Medulla oblongata (tissue), 1 donor: Measurements from ENCODE around the gene REEP6.
"Not testable (repeated sequence)": the region's sequence is repeated elsewhere in the genome, so short reads cannot be mapped to it uniquely, and the experiment has no call there.

Experiments
- DNase-seq: peaks from one replicate; pipeline ENCODE4 v3.0.0-alpha.2; 2015; ENCODE audit errors: extremely low spot score

The REEP6 gene

DNA sequence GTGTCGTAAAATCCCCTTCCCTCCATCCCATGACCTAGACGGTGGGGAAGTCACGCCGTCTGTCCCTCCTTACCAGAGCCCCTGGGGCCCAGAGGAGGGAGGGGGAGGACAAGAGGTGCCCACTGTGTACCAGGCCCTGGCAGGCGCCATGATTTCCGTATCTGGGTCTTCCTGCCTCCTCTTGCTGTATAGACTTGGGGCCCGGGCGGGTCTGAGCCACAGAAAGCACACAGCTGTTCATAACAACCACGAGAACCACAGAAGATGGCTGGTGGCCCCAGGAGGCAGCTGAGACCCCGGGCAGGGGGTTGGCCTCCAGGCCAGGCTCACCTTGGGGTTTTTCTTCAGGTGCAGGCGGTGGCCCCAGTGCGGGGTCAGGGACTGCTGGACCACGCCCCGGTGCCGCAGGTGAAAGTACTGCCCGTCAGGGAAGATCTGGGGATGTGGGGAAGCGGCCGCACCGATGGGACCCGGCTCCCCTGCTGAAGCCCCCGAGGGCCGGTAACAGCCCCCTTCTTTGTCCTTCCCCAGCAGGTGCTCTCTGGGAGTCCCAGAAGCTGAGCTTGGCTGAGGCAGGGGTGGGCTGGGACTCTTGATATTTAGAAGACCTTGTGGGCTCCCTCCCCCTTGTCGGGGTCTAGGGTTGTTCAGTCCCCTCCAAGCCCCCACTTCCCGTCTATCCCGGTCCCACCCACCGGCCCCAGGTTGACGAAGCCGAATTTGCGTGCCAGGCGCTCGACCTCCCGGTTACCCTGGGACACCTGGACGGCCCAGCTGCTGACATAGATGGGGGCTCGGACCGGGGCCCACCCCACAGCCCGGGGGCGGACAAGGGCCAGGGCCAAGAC, 1.3 kb upstream of the REEP6 start:
- DNase-seq = no peak

DNA sequence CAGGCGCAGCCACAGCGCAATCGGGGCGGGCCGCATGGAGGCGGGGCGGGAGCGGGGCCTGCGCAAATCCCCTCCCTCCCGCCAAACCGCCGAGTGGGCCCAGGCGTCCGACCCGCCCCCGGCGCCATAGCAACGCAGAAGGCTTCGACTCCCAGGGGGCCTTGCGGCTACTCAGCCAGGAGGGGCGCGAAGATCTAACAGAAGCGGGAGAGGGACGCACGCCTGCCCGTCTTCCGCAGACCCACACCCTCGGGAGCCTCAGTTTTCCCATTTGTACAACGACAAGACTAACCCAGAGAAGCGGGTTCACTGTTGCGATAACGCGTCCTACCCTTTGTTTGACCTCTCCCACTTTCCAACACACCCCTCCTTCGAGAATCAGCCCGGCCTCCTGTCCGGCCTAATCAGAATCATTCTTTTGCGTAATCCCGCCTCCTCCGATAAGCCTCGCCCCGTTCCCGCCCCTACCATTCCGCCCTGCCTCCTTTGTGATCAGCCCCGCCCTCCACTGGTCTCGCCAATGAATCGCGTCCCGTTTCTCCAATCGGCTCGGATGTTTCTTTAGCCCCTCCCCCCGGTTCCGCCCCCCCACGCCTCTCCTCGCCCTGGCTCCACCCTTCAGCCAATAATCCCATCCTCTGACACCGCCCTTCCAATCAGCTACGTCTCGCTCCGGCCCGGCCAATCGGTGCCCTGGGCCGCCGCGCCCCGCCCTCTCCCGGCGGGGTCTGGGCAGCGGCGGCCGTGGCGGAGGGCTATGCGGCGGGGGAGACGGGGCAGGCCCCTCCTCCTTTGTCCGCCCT, 469 bp upstream of the REEP6 start, which contains the start of gene PCSK4:
PCSK4 (minus strand) TSS at position 40 of the 803 bp plus-strand sequence; CDS start at position 36, 4 bp downstream.
- peak; percentile 99 for DNase-seq

DNA sequence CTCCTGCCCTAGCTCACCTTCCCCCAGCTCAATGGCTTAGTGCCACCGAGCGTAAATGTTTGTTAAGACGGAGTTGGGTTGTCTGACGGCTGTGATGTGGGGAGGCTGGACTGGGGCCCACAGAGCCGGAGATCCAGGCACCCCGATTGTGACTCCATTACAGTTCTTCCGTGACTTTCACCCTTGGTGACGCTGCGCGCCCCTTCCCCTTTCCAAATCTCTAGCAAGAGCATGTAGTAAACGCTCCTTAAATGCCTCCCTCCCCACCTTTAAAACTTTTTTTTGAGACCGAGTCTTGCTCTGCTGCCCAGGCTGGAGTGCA, 829 bp downstream of the REEP6 start:
- no peak for DNase-seq

DNA sequence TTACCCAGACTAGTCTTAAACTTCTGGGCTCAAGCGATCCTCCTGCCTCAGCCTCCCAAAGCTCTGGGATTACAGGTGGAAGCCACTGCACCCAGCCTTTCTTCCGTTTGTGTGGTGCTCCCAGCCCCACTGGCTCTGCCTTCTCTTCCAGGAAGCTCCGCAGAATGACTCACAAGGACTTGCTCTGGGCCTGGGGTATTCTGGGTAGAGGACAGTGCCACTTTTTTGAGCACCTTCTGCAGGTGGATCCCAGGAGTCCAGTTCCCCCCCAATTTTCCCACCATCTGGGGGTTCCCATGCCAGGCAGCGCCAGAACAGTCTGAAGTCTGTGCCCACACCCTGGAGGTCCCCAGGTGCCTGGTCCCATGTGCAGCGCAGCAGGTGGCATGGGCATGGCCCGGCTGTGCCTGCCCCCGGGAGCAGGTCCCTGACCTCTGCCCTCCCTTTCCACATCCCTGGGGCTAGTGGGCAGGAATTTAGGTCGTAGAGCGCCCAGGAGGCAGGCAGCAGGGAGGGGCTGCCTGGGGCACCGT, 1.6 kb downstream of the REEP6 start:
- DNase-seq = no peak

DNA sequence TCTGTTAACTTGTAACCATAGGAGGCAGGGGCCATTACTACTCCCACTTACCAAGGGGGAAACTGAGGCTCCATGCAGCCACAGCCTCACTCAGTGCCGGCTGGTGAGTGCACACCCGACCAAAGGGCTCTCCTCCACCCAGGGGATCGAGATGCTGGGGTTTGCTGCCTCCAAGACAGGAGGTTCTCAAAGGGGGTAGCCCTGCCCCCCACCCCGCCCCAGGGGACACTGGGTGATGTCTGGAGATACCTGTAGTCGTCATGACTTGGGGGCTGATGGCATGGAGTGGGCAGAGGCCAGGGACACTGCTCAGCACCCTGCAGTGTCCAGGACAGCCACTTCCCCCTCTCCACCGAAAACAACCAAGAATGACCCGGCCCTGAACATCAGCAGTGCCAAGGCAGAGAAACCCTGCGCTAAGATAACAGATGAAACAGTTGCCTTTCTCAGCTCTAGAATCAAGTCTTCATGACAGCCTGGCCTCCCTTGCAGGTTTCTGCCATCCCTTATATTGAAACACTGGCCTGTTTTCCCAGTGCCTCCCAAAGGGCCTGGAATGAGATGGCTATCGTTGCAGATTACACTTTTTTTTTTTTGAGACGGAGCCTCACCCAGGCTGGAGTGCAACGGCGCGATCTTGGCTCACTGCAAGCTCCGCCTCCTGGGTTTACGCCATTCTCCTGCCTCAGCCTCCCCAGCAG, 3.3 kb downstream of the REEP6 start:
- no peak for DNase-seq

DNA sequence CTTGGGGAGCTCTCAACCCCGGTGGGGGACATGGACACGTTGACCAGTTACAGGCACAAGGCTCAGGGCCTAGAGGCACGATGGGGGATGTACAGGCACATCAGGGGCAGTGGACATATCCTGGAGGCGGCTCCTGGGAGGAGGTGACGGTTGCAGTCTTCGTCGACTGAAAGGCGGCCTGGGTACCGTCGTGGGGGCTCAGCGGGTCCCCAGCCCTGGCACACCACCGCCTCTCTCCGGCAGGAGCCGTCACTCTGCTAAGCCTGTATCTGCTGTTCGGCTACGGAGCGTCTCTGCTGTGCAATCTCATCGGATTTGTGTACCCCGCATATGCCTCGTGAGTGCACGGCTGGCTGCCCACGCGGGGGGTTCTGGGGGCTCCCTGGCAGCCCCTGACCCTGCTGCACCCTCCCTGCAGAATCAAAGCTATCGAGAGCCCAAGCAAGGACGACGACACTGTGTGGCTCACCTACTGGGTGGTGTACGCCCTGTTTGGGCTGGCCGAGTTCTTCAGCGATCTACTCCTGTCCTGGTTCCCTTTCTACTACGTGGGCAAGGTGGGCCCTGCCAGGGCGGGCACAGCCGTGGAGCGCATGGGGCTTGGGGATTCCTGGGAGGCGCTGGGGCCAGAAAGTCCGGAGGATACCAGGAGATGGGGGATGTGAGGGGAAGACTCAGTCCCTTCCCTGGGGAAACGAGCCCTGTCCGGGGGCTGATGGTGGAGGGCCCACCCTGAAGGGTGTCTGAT, 4.2 kb downstream of the REEP6 start:
- DNase-seq = no peak

DNA sequence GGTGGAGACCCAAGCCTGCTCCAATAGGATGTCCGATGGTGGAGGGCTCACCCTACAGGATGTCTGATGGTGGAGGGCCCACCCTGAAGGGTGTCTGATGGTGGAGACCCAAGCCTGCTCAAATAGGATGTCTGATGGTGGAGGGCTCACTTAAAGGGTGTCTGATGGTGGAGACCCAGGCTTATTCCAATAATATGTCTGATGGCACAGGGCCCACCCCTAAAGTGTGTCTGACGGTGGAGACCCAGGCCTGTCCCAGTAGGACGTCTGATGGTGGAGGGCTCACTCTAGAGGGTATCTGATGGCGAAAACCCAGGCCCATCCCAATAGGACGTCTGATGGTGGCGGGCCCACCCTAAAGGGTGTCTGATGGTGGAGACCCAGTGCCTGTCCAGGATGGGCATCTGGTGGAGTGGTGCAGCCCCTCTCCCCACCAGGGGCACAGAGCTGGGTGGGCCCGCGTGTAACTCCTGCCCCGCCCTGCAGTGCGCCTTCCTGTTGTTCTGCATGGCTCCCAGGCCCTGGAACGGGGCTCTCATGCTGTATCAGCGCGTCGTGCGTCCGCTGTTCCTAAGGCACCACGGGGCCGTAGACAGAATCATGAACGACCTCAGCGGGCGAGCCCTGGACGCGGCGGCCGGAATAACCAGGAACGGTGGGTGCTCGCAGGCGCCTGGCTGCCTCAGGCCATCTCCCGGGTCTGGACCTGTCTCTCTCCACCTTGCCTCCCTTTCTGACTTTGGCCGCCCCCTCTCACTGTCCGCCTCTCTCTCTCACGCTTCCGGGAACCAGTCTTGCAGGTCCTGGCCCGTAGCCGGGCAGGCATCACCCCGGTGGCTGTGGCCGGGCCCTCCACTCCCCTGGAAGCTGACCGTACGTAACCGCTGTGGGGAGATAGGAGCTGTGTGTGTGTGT, 5.1 kb downstream of the REEP6 start:
- DNase-seq = no peak

DNA sequence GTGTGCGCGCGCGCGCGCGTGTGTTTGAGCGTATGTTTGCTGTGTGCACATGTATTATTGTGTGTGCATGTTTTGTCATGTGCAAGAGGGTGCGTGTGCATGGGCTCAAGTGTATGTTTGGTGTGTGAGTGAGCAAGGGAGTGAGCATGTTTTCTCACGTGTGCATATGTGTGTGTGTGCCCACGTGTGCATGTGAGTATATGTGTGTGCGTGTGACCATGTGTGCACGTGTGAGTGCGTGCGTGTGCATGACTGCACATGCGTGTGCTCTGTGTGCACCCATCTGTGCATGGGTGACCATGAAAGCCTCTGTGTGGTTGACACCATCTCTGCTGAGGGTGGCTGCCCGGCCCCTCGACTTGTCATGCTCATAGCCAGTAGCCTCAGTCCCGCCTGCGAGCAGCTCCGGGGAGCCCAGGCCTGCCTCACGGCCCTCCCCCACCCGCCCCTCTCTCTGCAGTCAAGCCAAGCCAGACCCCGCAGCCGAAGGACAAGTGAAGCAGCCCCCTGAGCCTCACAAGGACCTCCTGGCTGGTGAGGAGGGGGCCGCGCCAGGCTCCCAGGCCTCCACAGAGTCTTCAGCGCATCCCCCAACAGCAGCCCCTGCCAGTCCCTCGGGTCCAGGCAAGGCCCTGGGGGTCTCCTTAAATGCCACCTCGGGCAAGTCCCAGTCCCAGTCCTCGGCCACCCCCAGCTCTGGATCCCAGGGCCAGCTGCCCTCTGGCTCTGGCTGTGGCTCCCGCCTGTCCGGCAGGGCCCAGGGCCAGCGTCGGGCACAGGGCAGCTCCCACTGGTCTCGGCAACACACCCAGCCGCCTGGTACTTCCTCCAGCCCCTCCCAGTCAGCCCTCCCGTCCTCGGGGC, 6.0 kb downstream of the REEP6 start:
- DNase-seq = no peak

DNA sequence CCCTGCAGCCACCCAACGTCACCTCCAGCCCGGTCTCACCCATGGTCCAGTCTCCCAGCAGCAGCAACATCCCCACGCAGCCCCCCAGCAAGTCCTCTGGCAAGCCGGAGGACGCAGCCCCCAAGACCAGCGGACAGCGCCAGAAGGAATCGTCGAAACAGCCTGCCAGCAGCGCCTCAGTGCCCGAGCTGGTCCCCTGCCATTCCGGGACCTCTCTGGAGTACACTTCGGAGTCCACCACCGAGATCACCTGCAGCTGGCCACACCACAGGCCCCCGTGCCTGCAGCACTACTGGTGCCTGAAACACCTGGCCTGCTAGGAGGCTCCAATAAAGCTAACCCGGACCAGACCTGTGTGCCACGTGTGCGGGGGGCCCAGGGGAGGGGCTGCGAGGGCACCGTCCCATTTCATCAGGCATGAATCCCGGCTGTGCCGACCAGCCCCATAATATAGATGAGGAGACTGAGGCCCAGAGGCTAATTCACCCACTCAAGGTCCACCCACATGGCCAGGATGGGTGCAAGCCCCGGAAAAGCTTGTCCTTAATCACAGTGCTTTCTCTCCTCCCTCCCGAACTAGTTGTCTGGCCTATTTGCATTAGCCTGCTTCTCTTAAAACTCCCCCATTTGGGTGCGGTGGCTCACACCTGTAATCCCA, 6.7 kb downstream of the REEP6 start:
- DNase-seq = no peak

DNA sequence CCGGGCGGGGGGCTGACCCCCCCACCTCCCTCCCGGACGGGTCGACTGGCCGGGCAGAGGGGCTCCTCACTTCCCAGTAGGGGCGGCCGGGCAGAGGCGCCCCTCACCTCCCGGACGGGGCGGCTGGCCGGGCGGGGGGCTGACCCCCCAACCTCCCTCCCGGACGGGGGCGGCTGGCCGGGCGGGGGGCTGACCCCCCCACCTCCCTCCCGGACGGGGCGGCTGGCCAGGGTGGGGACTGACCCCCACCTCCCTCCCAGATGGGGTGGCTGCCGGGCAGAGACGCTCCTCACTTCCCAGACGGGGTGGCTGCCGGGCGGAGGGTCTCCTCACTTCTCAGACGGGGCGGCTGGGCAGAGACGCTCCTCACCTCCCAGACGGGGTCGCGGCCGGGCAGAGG, 8.2 kb downstream of the REEP6 start:
- DNase-seq = not testable (repeated sequence)

DNA sequence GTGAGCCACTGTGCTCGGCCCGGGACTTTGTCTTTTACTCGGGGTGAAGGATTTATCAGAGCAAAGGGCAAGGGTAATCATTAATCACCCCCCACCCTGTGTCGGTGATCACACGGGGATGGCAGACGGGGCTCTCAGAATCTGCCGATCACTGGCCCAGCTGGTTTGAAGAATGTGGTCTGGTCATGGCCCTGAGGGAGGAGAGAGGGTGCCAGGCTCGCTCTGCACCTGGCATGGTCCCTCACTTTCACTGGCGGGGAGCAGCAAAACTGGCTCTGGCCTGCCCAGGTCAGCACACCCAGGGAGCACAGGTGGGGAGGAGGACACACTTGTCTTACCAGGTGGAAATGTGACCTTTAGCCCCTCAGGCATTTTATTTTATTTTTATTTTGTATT, 10.2 kb downstream of the REEP6 start:
- no peak for DNase-seq

DNA sequence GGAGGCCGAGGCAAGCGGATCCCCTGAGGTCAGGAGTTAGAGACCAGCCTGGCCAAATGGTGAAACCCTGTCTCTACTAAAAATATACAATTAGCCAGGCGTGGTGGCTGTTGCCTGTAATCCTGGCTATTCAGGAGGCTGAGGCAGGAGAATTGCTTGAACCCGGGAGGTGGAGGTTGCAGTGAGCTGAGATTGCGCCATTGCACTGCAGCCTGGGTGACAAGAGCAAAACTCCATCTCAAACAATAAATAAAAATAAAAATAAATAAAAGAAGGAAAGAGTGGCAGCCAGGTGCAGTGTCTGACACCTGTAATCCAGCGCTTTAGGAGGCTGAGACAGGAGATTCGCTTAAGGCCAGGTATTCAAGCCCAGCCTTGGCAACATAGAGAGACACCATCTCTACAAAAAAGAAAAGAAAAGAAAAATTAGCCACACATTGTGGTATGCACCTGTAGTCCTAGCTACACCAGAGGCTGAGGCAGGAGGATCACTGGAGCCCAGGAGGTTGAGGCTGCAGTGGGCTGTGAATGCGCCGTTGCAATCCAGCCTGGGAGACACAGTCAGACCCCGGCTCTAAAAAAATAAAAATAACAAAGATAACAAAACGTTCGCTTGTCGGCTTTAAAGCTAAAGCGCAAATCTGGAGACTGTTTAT, 11.6 kb downstream of the REEP6 start:
- no peak for DNase-seq

DNA sequence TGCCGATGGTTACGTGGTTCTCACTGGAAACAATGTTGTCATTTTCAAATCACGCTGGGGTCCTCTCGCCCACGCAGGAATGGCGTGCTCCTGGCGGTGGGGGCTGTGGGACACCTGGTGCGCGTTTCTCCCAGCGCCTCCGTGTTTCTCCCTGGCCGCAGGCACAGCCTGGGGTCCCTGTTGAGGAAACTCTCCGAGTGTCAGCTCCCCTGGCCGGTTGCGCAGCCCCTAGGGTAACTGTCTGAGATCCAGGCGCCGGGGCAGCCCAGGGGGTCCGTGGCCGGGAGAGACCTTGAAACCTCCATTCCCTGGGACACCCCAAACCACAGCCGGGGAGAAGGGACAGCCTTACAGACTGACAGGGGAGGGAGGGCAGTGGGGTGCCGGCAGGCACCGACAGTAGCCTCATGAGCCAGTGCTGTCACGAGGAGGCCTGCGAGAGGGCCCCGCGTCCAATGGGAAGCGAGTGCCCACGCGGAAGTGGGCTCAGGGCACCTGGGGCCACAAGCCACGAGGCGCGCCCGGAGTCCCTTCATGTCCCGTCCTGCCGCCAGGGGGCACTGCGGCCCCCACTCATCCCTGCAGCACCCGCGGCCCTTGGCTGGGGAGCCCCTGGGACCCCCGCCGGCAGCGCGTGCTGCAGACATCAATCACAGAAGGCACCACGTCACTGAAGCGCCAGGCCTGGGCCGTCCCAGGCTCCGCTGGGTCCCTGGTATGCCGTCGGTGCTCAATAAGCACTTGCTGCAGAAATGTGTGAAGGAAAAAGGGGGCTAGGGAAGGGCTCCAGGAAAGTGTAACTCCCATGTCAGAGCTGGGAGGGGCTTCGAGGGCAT, 12.3 kb downstream of the REEP6 start:
- DNase-seq = peak; percentile 51

DNA sequence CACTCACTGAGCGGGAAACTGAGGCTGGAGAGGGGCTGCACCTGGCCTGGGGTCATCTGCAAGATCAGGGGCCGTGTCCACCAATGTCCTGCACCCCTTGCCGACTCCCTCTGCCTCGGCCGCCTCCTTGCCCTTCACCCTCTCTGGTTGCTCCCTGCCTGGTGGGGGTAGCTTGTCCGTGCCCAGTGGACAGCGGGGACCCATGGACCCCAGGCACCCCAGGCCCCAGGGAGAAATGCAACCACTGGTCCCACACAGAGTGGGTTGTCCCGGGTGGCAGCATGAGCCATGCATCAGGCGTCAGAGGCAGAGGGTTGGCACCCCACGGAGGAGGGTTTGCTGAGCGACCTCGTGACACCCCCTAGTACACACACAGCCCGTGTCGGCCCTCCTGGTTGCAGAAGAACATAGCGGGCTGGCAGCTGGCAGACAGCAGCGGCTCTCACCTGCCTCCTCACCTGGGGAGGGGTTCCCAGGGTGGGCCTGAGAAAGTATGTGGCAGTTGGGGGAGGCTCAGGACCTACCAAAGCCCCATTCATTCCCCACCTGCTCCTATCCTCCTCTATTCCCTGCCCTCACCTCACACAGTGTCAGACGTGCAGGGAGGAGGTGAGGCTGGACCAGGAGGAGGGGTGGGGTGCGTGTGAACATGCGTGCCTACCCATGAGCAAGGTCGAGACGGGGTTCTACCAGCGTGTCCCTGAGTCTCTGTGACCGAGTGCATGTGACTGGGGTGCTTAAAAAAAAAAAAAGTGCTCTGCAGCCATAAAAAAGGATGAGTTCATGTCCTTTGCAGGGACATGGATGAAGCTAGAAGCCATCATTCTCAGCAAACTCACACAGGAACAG, 13.2 kb downstream of the REEP6 start:
- DNase-seq = no peak

DNA sequence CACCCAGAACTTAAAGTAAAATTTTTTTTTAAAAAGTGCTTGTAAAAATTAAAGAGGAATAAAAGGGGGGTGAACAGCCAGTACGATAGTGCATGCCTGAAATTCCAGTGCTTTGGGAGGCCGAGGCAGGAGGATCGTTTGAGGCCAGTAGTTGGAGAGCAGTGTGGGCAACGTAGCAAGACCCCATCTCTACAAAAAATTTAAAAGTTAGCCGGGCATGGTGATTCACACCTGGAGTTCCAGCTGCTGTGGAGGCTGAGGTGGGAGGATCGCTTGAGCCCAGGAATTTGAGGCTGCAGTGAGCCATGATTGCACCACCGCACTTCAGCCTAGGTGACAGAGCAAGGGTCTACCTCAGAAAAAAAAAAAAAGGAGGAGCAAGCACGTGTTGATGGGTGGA, 14.0 kb downstream of the REEP6 start:
- no peak for DNase-seq
